SK-N-SH (cell line): ENCODE results near the gene DLG1. TPM values are rescaled to one million over a fixed set of nuclear protein-coding genes. Genes with fewer than 3 reads are reported as not detected.

Experiments used
- CTCF ChIA-PET: fragments of 300-600, 350-600 bp; formaldehyde crosslinking; extraction: SDS; loops from one replicate; lab custom pipeline; 2021; lab: Yijun Ruan, JAX
- POLR2A ChIA-PET: fragments of 350-600 bp; sonication (Branson Sonifier 250); formaldehyde crosslinking; extraction: SDS; loops from one replicate; lab custom pipeline; 2020; ENCODE audit warnings: antibody characterized with exemption, inconsistent platforms; lab: Yijun Ruan, JAX
- DNase-seq: peaks from one replicate; pipeline ENCODE4 v3.0.0; 2012
- H2AFZ ChIP-seq: fragments of 200-600 bp; sonication (generic); 2 replicates; pipeline ENCODE4 v1.8.1; 2016; ENCODE audit warnings: antibody characterized with exemption, mild to moderate bottlenecking, low read depth
- H3F3A ChIP-seq: fragments of 200-600 bp; sonication (generic); replicated peaks from 2 replicates; pipeline ENCODE3; 2016; ENCODE audit warnings: antibody characterized with exemption, mild to moderate bottlenecking; ENCODE audit not compliant: insufficient read depth
- H3K27ac ChIP-seq, 2 experiments: fragments of 200-500 bp in 1 of 2; fragments of 200-600 bp in 1 of 2; sonication (Bioruptor generic) in 1 of 2; sonication (generic), shearing (Covaris generic) in 1 of 2; 2 replicates each; pipeline versions ENCODE4 v1.5.1 to v1.6.1; 2014 to 2016; ENCODE audit warnings: low read depth in 2 of 2, inconsistent platforms in 1 of 2, low read length in 1 of 2, mild to moderate bottlenecking in 1 of 2, mixed read lengths in 1 of 2
- H3K27me3 ChIP-seq: fragments of 200-600 bp; sonication (generic), shearing (Covaris generic); 2 replicates; pipeline ENCODE4 v1.6.1; 2016; ENCODE audit warnings: mixed run types; ENCODE audit not compliant: insufficient read depth
- H3K36me3 ChIP-seq, 2 experiments: fragments of 200-500 bp in 1 of 2; fragments of 200-600 bp in 1 of 2; sonication (Bioruptor generic) in 1 of 2; sonication (generic) in 1 of 2; replicated peaks in 1 of 2; 2 replicates each; pipeline versions ENCODE3 to v1.5.1; 2014 to 2016; ENCODE audit warnings: low read length in 1 of 2, mild to moderate bottlenecking in 1 of 2; ENCODE audit not compliant: insufficient read depth in 2 of 2, control insufficient read depth in 1 of 2
- H3K4me1 ChIP-seq, 2 experiments: fragments of 200-500 bp in 1 of 2; fragments of 200-600 bp in 1 of 2; sonication (Bioruptor generic) in 1 of 2; sonication (generic), shearing (Covaris generic) in 1 of 2; 2 replicates each; pipeline versions ENCODE4 v1.5.1 to v1.6.1; 2014 to 2016; ENCODE audit warnings: low read depth in 1 of 2, low read length in 1 of 2, mixed run types in 1 of 2; ENCODE audit not compliant: insufficient read depth in 2 of 2, control insufficient read depth in 1 of 2
- H3K4me2 ChIP-seq: fragments of 200-600 bp; sonication (generic), shearing (Covaris generic); 2 replicates; pipeline ENCODE4 v1.6.1; 2017; ENCODE audit warnings: mixed run types
- H3K4me3 ChIP-seq, 2 experiments: fragments of 200-500 bp in 1 of 2; fragments of 200-600 bp in 1 of 2; sonication (Bioruptor generic) in 1 of 2; sonication (generic), shearing (Covaris generic) in 1 of 2; 2 replicates each; pipeline versions ENCODE4 v1.5.1 to v1.8.1; 2014 to 2016; ENCODE audit warnings: low read depth in 2 of 2, inconsistent platforms in 1 of 2, low read length in 1 of 2, mild to moderate bottlenecking in 1 of 2, mixed read lengths in 1 of 2, moderate library complexity in 1 of 2
- H3K79me2 ChIP-seq: fragments of 200-600 bp; sonication (generic); 2 replicates; pipeline ENCODE4 v1.8.1; 2017; ENCODE audit warnings: mild to moderate bottlenecking; ENCODE audit not compliant: insufficient read depth
- H3K9ac ChIP-seq: fragments of 200-600 bp; sonication (generic); 2 replicates; pipeline ENCODE4 v1.6.1; 2017; ENCODE audit warnings: mixed run types
- H3K9me2 ChIP-seq: fragments of 200-600 bp; sonication (generic); 2 replicates; pipeline ENCODE4 v1.6.1; 2017; ENCODE audit warnings: mixed run types
- H3K9me3 ChIP-seq: fragments of 200-600 bp; sonication (generic); 2 replicates; pipeline ENCODE4 v1.6.1; 2017; ENCODE audit warnings: mixed run types, mild to moderate bottlenecking, moderate library complexity
- H4K20me1 ChIP-seq: fragments of 200-600 bp; sonication (generic); 2 replicates; pipeline ENCODE4 v1.6.1; 2017; ENCODE audit warnings: mild to moderate bottlenecking, mixed run types; ENCODE audit not compliant: insufficient read depth
- CHD2 ChIP-seq: fragments of 150-350 bp; IDR thresholded peaks from 2 replicates; pipeline ENCODE4 v1.6.1; 2018; ENCODE audit warnings: low read length; ENCODE audit not compliant: partially characterized antibody
- CTCF ChIP-seq: fragments of 200-600 bp; sonication (generic); IDR thresholded peaks from 2 replicates; pipeline ENCODE4 v1.6.1; 2017; ENCODE audit warnings: antibody characterized with exemption, mild to moderate bottlenecking, moderate library complexity
- EZH2phosphoT487 ChIP-seq: fragments of 200-600 bp; sonication (generic); IDR thresholded peaks from 2 replicates; pipeline ENCODE4 v1.6.1; 2017; ENCODE audit warnings: low read depth, mixed run types, mild to moderate bottlenecking, antibody characterized with exemption, moderate library complexity, borderline replicate concordance
- FOSL2 ChIP-seq: IDR thresholded peaks from 2 replicates; pipeline ENCODE4 v1.4.0; 2012; ENCODE audit warnings: low read depth, mild to moderate bottlenecking, moderate library complexity, borderline replicate concordance
- GABPA ChIP-seq: IDR thresholded peaks from 2 replicates; pipeline ENCODE4 v1.4.0; 2012; ENCODE audit warnings: low read depth, mild to moderate bottlenecking
- GATA2 ChIP-seq: sonication (generic); formaldehyde crosslinking; IDR thresholded peaks from 2 replicates; pipeline ENCODE4 v1.5.0; 2020; ENCODE audit warnings: mild to moderate bottlenecking, missing genetic modification reagents
- MEF2A ChIP-seq: IDR thresholded peaks from 2 replicates; pipeline ENCODE4 v1.4.0; 2012; ENCODE audit warnings: low read depth, borderline replicate concordance
- NFIC ChIP-seq: IDR thresholded peaks from 2 replicates; pipeline ENCODE4 v1.4.0; 2012; ENCODE audit warnings: borderline replicate concordance
- NRF1 ChIP-seq: IDR thresholded peaks from 2 replicates; pipeline ENCODE4 v1.6.1; 2012; ENCODE audit warnings: low read depth, mild to moderate bottlenecking, low read length
- RAD21 ChIP-seq: IDR thresholded peaks from 2 replicates; pipeline ENCODE4 v1.6.1; 2012; ENCODE audit warnings: mild to moderate bottlenecking, low read length
- RCOR1 ChIP-seq: fragments of 150-350 bp; IDR thresholded peaks from 2 replicates; pipeline ENCODE4 v1.6.1; 2017; ENCODE audit warnings: antibody characterized with exemption, low read length
- REST ChIP-seq: IDR thresholded peaks from 2 replicates; pipeline ENCODE4 v1.6.1; 2012; ENCODE audit warnings: mild to moderate bottlenecking, low read depth, low read length, moderate library complexity
- RXRA ChIP-seq: IDR thresholded peaks from 2 replicates; pipeline ENCODE4 v1.4.0; 2012; ENCODE audit warnings: low read depth, mild to moderate bottlenecking, borderline replicate concordance
- SMC3 ChIP-seq: IDR thresholded peaks from 2 replicates; pipeline ENCODE4 v1.6.1; 2012; ENCODE audit warnings: low read depth, low read length, improper control_type of control experiment
- TAF1 ChIP-seq: IDR thresholded peaks from 2 replicates; pipeline ENCODE4 v1.6.1; 2012; ENCODE audit warnings: low read depth, mild to moderate bottlenecking, low read length, moderate library complexity, borderline replicate concordance
- USF1 ChIP-seq: IDR thresholded peaks from 2 replicates; pipeline ENCODE4 v1.4.0; 2012; ENCODE audit warnings: low read depth, borderline replicate concordance
- ZBTB33 ChIP-seq: IDR thresholded peaks from 2 replicates; pipeline ENCODE4 v1.4.0; 2012; ENCODE audit warnings: low read depth, borderline replicate concordance
- WGBS: methylation state at CpG from one replicate; pipeline ENCODE4 v1.1.6; 2017; ENCODE audit warnings: low lambda C conversion rate; 5-methylcytosine and 5-hydroxymethylcytosine counted together
- polyA plus RNA-seq, 3 experiments: library from polyadenylated mRNA; depleted of rRNA; stranded (reverse); fragments of >200 nt; gene quantifications; 2 replicates each; pipeline ENCODE4 v1.2.3, GENCODE V29; 2012

The DLG1 gene
- polyA plus RNA-seq, 1 of the 3 experiments (the other 2 are of a cell fraction), result 16.5 TPM

GRCh38 chr3:197155046-197155445 lies 143.4 kb downstream of the DLG1 start:
- ChIA-PET CTCF (no interaction called here), POLR2A (no interaction called here)
- TF ChIP-seq RCOR1 (no peak), TAF1 (no peak), SMC3 (no peak), USF1 (no peak), ZBTB33 (no peak), RXRA (no peak), GABPA (no peak), MEF2A (no peak), EZH2phosphoT487 (no peak), GATA2 (CRISPR knock-in tag) (no peak), CHD2 (no peak), FOSL2 (no peak), NFIC (no peak), NRF1 (no peak), REST (no peak), RAD21 (no peak), CTCF (no peak)
- 93% methylated on average over 1 of the region's 1 CpG for WGBS
- Histone ChIP-seq H3K9me3 (0 out of 2 replicates have a peak, but pooled peaks cover 11% of the 10 kb centered on the region), H3K9me2 (no peaks in the 10 kb centered on the region), H3K36me3 (peaks cover 11 to 48% of the 10 kb centered on the region in 2 experiments), H3K4me2 (no peak overlapping the region), H2AFZ (no peak overlapping the region), H3F3A (peaks cover 12% of the 10 kb centered on the region), H3K4me3 (no peak overlapping the region), H3K27me3 (no peaks in the 10 kb centered on the region), H3K4me1 (peaks cover 0 to 5% of the 10 kb centered on the region in 2 experiments; a peak in 2 of 4 replicates), H3K79me2 (peaks cover 65% of the 10 kb centered on the region), H3K9ac (no peak overlapping the region), H4K20me1 (peaks cover 8% of the 10 kb centered on the region; the same call in 1 of the 2 replicates), H3K27ac (no peak overlapping the region)
- no peak for DNase-seq
